Kidney capillary endothelial cell (primary cell): Measurements from ENCODE around the gene ANO1.

Experiments
- DNase-seq: peaks from one replicate; pipeline ENCODE4 v3.0.0-alpha.2; 2018; ENCODE audit warnings: low spot score

ANO1 gene

DNA sequence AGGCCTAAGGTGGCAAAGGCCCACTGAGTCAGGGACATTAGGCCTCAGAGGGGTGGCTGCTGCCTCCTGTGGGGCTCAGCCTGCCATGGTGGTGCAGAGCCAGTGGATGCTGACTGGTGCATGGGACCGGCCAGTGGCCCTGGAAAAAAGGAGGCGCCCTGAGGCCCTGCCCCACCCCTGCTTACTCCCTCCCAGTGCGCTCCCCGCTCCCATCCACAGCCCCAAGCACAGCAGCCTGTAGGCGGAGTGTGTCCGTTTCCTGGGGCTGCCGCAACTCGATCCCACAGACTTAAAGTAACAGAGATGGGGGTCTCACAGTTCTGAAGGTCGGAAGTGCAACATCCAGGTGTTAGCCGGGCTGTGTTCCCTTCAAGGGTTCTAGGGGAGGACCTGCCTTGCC lies 86.6 kb downstream of the ANO1 start:
- no peak for DNase-seq

DNA sequence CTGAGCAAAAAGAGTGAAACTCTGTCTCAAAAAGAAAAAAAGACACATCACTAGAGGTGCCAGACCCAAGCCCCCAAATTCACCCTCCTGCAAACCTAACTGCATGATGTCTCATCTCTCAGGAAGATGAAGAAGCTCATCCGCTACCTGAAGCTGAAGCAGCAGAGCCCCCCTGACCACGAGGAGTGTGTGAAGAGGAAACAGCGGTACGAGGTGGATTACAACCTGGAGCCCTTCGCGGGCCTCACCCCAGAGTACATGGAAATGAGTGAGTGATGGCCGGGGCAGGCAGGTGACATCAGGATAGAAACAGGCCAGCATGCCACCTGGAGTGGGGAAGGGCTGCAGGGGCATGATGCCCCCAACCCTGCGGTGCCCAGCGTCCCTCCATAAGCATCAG lies 89.0 kb downstream of the ANO1 start:
- DNase-seq, result no peak

DNA sequence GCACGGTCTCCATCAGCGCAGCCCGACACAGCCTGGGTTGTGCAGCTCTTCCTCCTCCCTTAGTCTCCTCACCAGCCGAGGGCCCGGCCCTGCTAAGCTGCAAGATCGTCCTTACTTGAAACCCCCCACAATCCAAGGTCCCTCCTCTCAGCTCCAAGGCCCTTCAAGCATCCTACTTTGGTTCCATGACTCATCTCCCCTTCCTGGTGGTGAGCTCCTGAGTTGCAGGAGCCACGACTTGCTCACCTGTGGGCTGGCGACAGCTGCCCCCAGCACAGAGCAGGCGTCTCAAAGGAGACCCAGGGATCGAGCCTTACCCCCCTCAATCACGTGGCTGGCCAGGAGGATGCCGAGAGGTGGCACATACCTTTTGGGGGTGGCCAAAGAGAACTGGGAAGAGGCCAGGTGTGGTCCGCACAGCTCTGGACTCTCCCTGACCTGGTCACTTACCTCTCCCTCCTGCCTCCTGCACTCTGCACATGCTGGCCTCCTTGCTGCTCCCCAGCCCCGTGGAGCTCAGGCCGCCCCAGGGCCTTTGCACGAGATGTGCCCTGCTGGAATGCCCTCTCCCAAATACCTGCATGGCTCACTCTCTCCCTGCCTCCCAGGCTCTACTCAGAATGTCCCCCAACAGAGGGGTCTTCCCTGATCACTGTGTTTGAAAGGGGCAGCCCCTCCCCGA lies 89.7 kb downstream of the ANO1 start:
- no peak for DNase-seq

DNA sequence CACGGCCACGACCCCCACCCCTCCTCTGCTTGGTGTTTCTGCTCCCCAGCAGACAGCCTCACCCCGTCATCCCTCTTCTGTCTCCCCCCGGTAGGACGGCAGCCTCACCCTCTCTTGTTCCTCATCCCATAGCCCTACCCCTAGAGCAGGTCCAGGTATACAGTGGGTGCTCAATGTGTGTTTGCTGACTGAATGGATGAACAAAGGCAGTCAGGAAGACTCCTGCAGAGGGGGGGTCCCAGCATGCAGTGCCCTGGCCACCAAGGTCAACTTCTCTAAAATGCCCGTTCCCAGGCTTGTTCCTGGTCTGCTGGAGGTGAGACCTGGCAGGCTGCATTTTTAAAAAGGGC lies 90.3 kb downstream of the ANO1 start:
- no peak for DNase-seq

DNA sequence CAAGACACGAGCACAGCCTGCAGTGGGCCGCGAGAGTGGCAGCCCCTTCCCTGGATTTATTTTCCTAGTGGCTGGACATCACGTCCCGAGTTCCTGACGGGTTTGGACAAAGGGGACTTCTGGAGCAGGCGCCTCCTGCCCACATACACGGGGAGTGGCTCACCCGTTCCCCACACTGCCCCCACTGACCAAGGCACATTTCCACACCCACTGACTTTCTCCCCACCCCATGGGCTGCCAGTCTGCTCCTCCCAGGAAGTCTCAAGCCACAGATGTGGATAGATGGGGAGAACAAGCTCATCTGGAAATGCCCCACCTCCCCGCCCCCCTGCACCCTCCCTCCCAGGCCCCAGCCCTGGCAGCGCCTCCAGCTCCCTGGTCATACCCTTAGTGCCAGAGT lies 91.0 kb downstream of the ANO1 start:
- no peak for DNase-seq

DNA sequence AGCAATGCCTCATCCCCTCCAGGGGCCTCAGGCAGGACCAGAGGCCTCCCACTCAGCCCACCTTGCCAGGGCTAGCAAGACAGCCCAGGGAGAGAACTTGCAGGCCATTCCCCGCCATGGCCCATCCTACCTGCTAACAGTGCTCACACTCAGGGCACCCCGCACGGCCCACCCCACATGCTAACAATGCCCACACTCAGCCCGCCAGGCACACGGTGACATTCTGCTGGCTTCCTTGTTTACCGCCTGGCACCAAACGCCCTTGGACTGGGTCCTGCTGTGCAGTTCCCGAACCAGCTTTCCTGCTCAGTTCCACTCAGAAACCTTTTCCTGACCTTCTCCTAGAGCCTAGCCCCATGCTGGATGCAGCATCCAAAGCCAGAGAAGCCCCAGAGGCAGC lies 91.5 kb downstream of the ANO1 start:
- no peak for DNase-seq

DNA sequence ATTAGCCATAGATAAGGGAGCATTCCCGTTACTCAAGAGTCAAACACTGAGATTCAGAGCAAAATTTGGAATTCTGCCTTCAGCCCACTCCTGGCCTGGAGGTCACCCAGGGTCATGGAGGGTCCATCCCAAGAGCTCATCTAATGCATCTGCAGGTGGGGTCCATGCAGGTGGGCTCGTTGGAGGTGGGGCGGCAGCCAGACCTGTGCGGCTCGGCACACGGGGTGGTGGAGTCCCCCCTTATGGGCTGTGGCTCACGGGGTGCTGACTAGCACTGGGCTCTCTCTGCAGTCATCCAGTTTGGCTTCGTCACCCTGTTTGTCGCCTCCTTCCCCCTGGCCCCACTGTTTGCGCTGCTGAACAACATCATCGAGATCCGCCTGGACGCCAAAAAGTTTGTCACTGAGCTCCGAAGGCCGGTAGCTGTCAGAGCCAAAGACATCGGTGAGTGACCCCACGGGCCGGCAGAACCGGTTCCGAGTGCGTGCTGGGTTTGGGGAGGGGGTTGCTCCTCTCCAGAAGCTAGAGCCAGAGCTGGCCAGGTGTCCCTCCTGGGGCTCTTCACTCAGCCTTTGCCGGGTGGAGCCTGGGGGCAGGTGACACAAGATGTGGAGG lies 92.6 kb downstream of the ANO1 start:
- no peak for DNase-seq

DNA sequence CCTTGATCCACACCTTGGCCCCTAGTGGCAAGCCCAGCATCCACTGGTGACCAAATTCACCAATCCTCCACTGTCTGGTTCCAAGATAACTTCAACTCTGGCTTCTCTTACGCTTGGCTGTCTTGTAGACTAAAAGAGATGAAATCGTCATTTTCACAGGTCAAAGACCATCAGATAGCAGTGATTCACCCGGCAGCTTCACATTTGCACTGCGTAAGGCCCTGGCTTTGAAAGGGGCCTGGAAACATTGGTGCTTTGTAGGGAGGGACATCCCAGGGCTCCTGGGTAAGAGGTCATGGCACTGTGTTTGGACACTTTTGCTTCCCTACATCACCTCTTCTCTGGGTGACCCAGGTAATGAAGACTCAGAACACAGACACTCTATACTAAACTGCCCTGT lies 94.9 kb downstream of the ANO1 start:
- no peak for DNase-seq

DNA sequence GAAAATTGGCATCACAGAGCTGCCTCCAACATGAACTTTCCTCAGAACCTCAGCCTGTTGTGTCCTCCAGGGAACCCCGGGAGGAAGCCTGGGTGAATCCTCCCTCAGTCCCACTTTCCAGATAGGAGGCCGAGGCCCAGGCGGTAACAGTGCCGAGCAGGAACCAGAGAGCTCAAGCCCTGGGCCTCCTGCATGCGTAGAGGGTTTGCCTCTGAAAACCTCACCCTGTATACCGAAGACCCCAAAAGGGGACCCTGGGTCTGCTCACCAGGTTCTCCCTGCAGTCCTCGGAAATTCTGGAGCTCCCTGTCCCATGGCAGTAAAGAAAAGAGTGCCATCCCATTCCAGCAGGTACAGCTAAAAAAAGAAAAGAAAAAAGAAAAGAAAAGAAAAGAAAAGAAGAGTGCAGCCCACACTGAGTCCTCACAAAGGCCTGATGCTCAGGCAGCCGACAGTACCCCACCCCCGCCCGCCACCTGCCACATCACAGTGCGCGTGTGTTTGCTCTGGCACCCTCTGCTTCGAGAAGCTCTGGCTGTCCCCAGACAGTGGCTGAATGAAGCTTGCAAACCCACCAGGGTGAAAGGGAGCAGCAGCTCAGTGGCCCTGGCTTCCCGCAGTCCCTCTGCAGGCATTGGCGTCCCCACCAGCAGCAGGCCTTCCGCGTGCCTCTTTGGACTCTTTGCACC lies 96.6 kb downstream of the ANO1 start:
- DNase-seq, result no peak

DNA sequence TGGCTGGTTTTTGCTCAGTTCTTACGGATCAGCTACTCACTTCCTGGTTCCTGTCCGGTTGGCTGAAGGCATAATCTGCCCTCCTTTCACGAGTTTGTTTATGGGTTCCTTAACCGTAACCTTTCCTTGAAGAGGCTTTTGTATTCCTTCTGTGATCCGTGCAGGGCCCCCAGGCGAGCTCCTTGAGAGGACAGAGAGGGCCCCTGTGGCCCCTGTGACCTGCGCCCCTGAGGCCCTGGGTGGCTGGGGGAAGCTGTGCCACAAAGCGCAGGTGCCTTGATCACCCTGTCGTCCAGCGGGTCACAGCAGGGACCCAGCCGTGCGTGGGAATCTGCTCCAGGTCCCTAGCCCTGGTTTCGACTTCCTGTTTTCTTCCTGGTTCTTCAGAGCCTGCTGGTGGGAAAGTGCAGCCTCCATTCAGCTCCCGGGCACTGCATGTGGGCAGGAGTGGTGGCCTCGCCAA lies 97.2 kb downstream of the ANO1 start:
- no peak for DNase-seq

DNA sequence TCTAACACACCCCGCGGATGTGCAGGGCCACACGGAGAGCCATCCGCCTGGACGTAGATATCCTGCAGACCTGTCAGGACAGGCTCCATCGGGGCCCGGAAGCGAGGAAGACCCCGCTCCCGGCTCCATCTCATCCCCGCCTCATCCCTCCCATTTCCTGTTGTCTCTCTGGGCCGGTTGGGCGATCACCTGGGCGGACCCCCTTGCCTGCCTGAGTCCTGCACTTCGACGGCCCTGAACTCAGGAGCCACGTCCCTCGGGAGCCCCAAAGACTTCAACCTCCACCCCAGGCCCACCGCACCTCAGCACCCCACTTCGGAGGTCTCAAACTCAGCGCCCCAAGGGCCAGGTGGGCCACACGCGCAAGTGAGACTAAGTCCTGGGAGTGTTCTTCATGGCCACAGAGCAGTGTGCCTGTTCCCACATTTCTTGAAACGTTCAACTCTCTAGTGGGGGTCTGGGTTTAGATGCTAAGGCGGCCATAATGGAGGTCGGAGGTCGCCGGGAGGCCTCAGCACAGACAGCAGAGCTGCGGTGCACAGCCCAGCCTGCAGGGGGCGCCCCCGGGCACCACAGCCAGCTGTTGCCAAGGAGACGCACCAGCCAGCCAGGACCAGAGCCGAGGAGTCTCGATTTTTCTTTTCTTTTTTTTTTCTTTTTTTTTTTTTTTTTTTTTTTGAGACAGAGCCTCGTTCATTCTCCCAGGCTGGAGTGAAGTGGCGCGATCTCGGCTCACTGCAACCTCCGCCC lies 99.0 kb downstream of the ANO1 start:
- no peak for DNase-seq

DNA sequence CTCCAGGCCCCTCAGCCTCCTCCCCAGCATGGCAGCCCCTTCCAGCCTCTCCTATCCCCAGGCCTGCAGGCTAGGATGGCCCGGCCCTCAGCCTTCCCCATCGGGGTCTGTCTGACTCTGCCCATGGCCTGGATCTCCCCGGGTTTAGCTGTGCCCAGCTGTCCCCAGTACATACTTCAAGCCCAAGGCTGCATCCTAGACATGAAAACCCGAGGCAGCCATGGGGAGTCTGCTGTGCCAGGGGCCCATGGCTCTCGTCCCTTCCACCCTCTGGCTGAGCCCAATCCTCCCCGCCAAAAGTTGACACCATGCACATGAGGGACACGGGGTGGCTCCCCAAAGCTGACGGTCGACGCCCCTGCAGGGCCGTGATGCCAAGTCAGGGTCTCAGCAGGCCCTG lies 102.8 kb downstream of the ANO1 start:
- DNase-seq, result no peak

DNA sequence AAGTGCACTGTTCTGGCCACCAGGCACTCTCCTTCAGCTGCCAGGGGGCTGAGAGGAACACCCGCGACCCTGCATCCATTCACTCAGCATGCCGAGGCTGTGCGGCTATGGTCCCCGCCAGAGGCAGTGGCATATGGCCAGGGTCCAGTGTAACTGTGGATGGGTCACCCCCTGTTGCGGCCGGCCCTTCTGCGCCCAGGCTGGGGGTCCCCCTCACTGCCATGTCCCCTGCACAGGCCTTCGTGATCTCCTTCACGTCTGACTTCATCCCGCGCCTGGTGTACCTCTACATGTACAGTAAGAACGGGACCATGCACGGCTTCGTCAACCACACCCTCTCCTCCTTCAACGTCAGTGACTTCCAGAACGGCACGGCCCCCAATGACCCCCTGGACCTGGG lies 104.1 kb downstream of the ANO1 start:
- DNase-seq, result no peak

DNA sequence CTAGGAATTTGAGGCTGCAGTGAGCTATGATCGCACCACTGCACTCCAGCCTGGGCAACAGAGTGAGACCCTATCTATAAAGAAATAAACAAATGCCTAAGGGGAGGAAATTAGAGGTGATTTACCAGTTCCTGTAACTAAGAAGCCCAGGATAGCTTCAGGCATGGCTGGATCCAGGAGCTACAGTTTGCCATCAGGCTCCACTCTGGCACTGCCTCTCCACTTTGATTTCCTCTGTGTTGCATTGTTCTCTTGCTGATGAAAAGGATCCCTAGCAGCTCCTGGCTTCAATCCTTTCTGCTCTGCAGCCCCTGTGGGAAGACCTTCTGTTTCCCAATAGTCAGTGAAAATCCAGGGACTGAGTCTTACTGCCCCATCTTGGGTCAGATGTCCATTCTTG lies 104.9 kb downstream of the ANO1 start:
- DNase-seq, result no peak

DNA sequence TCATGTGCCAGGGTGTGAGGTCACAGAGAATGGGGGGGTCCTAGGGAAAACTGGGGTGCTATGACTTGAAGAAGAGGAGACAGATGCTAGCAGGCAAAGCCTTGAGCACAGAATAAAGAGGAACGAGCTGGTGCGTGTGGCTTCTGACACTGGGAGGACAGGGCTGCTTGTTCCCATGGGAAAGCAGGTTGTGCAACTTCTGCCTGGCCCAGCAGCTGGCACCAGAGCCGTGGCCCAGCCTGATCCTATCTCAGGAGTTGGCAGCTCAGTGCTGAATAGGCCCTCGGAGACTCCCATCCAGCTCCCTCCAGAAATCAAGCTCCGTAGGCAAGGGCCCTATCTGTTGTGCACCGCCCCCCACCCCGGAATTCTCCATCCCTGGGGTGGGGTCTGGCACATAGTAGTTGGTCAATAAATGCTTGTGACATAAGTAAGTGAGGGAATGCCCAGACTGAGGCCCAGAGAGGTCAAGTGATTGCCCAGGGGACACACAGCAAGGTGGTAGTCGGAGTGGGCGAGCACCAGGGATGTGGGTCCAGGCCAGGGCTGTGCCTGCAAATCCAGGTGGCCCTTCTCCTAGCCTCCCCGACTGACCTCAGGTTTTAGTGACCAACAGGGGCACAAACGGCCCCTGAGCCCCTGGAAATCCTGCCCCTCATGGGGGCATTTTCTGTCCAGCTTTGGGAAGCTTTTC lies 105.5 kb downstream of the ANO1 start:
- no peak for DNase-seq

DNA sequence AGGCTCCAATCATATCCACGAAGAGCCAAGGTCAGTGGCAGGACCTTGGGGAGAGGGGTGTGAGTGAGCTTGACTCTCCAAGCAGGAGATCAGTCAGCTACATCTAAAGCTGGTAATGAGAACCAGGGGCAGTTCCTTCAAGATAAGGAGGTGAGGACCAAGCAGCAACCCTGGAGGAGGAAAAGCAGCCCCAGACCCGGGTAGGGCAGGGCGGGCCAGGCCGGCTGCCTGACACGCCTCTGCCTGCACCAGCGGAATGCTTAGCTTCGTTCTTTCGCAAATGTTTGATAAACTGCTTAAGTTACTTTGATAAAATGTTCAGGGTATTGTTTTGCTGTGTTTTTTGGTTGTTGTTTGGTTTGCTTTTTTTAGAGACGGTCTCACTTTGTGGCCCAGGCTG lies 106.3 kb downstream of the ANO1 start:
- no peak for DNase-seq

DNA sequence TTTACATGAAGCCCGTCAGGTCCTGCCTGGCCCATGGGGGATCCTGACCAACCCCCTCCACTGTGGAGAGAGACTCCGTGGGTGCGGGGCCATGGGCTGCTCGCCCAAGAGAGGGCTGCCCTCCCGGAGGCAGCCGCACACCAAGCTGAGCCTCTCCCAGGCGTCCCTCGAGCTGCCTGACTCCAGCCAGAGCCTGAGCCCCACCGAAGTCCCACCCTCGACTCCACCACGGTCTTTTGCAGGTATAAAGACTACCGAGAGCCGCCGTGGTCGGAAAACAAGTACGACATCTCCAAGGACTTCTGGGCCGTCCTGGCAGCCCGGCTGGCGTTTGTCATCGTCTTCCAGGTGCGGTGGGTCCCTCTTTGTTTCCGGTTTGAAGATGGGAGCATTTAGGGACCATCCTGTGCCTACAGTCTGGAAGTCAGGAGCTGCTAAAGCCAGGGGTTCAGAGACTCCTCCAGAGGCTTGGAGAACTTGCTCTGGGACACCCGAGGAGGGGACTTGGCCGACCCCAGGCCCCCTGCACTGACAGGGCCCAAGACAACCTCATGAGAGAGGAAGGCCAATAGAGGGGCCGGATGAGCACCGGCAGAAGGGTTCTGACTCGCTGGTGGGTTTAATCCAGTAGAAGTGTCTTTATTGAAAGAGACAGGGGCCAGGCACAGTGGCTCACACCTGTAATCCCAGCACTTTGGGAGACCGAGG lies 107.4 kb downstream of the ANO1 start:
- no peak for DNase-seq

DNA sequence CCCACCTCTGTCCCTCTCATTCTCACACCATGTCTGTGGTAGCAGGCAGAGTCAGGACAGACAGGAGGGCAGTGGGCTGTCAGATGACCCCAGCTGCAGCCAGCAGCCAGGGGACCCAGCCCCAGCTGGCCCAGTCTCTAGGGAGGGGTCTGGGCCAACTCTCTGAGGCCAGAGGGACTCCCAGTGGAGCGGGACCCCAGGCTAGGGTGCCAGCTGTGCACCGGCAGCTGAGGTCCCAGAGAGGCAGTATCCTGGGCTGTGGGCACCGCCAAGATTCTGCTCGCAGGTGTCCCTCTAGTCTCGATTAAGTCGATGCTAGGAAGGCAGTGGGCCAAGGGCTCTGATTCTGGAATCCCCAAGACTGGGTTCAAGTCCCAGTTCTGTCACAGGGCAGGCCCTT lies 108.3 kb downstream of the ANO1 start:
- DNase-seq, result no peak

DNA sequence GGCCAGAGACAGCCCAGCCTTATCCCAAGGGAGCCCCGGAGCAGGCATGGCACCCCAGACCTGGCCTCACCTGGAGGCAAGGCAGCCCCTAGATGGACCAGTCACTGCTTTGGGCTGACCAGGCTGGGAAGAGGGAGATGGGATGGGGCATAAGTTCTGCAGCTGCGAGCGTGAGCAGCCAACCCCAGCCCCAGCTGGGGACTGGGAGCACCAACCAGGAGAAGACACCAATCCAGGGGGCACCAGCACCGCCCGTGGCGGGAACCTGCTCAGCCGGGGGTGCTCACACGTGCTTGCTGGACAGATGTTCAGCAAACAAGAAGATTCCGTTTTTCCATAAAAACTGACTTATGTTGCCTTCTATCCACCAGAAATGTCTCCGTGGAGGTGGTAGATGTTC lies 108.8 kb downstream of the ANO1 start:
- DNase-seq, result no peak

DNA sequence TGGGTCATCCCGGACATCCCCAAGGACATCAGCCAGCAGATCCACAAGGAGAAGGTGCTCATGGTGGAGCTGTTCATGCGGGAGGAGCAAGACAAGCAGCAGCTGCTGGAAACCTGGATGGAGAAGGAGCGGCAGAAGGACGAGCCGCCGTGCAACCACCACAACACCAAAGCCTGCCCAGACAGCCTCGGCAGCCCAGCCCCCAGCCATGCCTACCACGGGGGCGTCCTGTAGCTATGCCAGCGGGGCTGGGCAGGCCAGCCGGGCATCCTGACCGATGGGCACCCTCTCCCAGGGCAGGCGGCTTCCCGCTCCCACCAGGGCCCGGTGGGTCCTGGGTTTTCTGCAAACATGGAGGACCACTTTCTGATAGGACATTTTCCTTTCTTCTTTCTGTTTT lies 109.7 kb downstream of the ANO1 start:
- DNase-seq, result no peak

DNA sequence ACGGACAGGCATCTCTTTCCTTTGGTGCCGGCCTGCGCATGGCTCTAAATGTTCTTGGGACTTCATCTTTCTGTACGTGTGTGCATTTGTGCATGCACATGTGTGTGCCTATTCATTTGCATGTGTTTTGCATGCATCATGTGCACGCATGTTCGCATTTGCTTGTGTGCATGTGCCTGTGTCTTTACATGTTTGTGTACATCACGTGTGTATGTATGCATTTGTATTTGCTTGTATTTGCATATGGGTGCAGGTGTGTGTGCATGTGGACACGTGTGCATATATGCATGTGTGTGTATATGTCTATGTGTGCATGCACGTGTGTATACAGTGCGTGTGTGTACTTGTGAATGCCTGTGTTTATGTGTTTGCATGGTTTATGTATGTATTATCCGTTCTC lies 111.5 kb downstream of the ANO1 start:
- no peak for DNase-seq
